ENCODE data around the gene RBFOX2.

GRCh38 chr22:35905894-35906293 is 122.7 kb downstream of the RBFOX2 start:
- TF ChIP-seq CTCF (conservative IDR thresholded peaks at IDR 0.05 in 1 of 2, IDR thresholded peaks at IDR 0.05 in 1 of 2; ENCODE audit: extremely low read depth in 1 of 2, insufficient read depth in 1 of 2, low read depth in 1 of 2, low read length in 2 of 2): no peak
- no peak for TF ChIP-seq EZH2 (IDR thresholded peaks at IDR 0.05; ENCODE audit: borderline replicate concordance, low read length)
